CD14-positive monocyte (primary cell): Measurements from ENCODE around the gene PHF12. TPM values are rescaled to one million over a fixed set of nuclear protein-coding genes. Genes with fewer than 3 reads are reported as not detected.

ENCODE experiments used
- DNase-seq, 3 donors: peaks; one replicate each; pipeline ENCODE4 v3.0.0-alpha.2; 2011 to 2022
- H2AFZ ChIP-seq: 2 replicates; pipeline ENCODE4 v1.6.0; 2012; ENCODE audit warnings: mild to moderate bottlenecking, low read depth, low read length, inconsistent platforms; ENCODE audit not compliant: insufficient read depth, poor library complexity, severe bottlenecking
- H3K27ac ChIP-seq, 2 donors: 1 replicate in 1 of 2; 2 replicates in 1 of 2; pipeline ENCODE4 v1.5.1; 2012 to 2013; ENCODE audit warnings: low read length in 2 of 2, control low read depth in 1 of 2, inconsistent platforms in 1 of 2, low read depth in 1 of 2, mild to moderate bottlenecking in 1 of 2
- H3K27me3 ChIP-seq, 2 donors: one replicate each; pipeline versions ENCODE4 v1.6.0 to v1.6.1; 2011 to 2013; ENCODE audit warnings: low read length in 2 of 2; ENCODE audit not compliant: control insufficient read depth in 2 of 2, insufficient read depth in 2 of 2
- H3K36me3 ChIP-seq, 2 donors: replicated peaks in 1 of 2; 1 replicate in 1 of 2; 2 replicates in 1 of 2; pipeline versions ENCODE4 v1.5.1 to v1.6.1; 2012 to 2013; ENCODE audit warnings: low read length in 2 of 2, control low read depth in 1 of 2, inconsistent platforms in 1 of 2, mild to moderate bottlenecking in 1 of 2; ENCODE audit not compliant: insufficient read depth in 2 of 2, control insufficient read depth in 1 of 2
- H3K4me1 ChIP-seq, 2 donors: 1 replicate in 1 of 2; 2 replicates in 1 of 2; pipeline versions ENCODE4 v1.5.1 to v1.6.1; 2012 to 2013; ENCODE audit warnings: low read length in 2 of 2, control low read depth in 1 of 2, inconsistent platforms in 1 of 2, mild to moderate bottlenecking in 1 of 2, moderate library complexity in 1 of 2; ENCODE audit not compliant: insufficient read depth in 2 of 2, control insufficient read depth in 1 of 2
- H3K4me2 ChIP-seq: replicated peaks from 2 replicates; pipeline ENCODE3; 2012; ENCODE audit warnings: low read length, moderate library complexity, mild to moderate bottlenecking; ENCODE audit not compliant: poor library complexity, severe bottlenecking; ENCODE audit errors: extremely low read depth
- H3K4me3 ChIP-seq, 3 experiments: fragments of 200-600 bp in 1 of 3; sonication (generic) in 1 of 3; replicated peaks in 1 of 3; 1 replicate in 2 of 3; 2 replicates in 1 of 3; pipeline ENCODE4 v1.5.1; 2011 to 2013; ENCODE audit warnings: low read length in 3 of 3, mild to moderate bottlenecking in 3 of 3, control low read depth in 2 of 3, low read depth in 2 of 3, inconsistent platforms in 1 of 3, moderate library complexity in 1 of 3
- H3K79me2 ChIP-seq: 2 replicates; pipeline ENCODE4 v1.6.0; 2012; ENCODE audit warnings: mild to moderate bottlenecking, control low read depth, inconsistent platforms, low read length, moderate library complexity; ENCODE audit not compliant: insufficient read depth
- H3K9ac ChIP-seq: 2 replicates; pipeline ENCODE4 v1.6.0; 2017; ENCODE audit warnings: low read length, mild to moderate bottlenecking; ENCODE audit not compliant: insufficient read depth, poor library complexity, severe bottlenecking
- H3K9me3 ChIP-seq, 2 donors: replicated peaks in 1 of 2; 1 replicate in 1 of 2; 2 replicates in 1 of 2; pipeline versions ENCODE4 v1.5.1 to v1.6.1; 2012 to 2013; ENCODE audit warnings: low read length in 2 of 2, control low read depth in 1 of 2; ENCODE audit not compliant: control insufficient read depth in 1 of 2, insufficient read depth in 1 of 2
- H4K20me1 ChIP-seq: 2 replicates; pipeline ENCODE4 v1.6.0; 2012; ENCODE audit warnings: mild to moderate bottlenecking, low read length, control low read depth, moderate library complexity; ENCODE audit not compliant: insufficient read depth
- H3K27ac Mint-ChIP-seq, 7 donors: one replicate each; pipeline ENCODE4 v1.8.0; 2020; ENCODE audit warnings: mild to moderate bottlenecking in 7 of 7, mixed read lengths in 7 of 7, moderate library complexity in 6 of 7, inconsistent platforms in 2 of 7
- H3K27me3 Mint-ChIP-seq, 3 donors: one replicate each; pipeline ENCODE4 v1.8.0; 2021 to 2022; ENCODE audit warnings: low read depth in 3 of 3, mild to moderate bottlenecking in 3 of 3, mixed read lengths in 3 of 3, moderate library complexity in 3 of 3, inconsistent platforms in 1 of 3
- H3K36me3 Mint-ChIP-seq, 2 donors: one replicate each; pipeline ENCODE4 v1.8.0; 2020; ENCODE audit warnings: mixed read lengths in 2 of 2, inconsistent platforms in 1 of 2, mild to moderate bottlenecking in 1 of 2
- H3K4me1 Mint-ChIP-seq: one replicate; pipeline ENCODE4 v1.8.0; 2020; ENCODE audit warnings: mild to moderate bottlenecking, mixed read lengths
- H3K4me3 Mint-ChIP-seq, 2 donors: one replicate each; pipeline ENCODE4 v1.8.0; 2020; ENCODE audit warnings: mild to moderate bottlenecking in 2 of 2, mixed read lengths in 2 of 2, moderate library complexity in 1 of 2
- H3K9me3 Mint-ChIP-seq, 7 donors: one replicate each; pipeline ENCODE4 v1.8.0; 2020 to 2022; ENCODE audit warnings: mixed read lengths in 7 of 7, mild to moderate bottlenecking in 6 of 7, moderate library complexity in 6 of 7, inconsistent platforms in 2 of 7
- CTCF ChIP-seq: fragments of 200-600 bp; IDR thresholded peaks from one replicate; pipeline ENCODE4 v1.8.0; 2022; ENCODE audit warnings: antibody characterized with exemption, mild to moderate bottlenecking
- WGBS: methylation state at CpG from one replicate; pipeline ENCODE4 v1.1.5; 2013; ENCODE audit warnings: missing lambda C conversion rate; ENCODE audit not compliant: insufficient coverage; 5-methylcytosine and 5-hydroxymethylcytosine counted together
- intact Hi-C, 2 donors: fragments of 100-400 bp; cut with micrococcal nuclease; formaldehyde crosslinking; loops; one replicate each; pipeline versions ENCODE4 v1.15.0 to v1.15.1; 2023
- polyA plus RNA-seq, 3 donors: library from polyadenylated mRNA; depleted of rRNA in 1 of 3; unstranded in 2 of 3; stranded (reverse) in 1 of 3; fragments of 300-500 nt in 2 of 3; fragments of >200 nt in 1 of 3; fragmentation: Illumina TruSeq in 2 of 3; gene quantifications; 1 replicate in 2 of 3; 2 replicates in 1 of 3; pipeline ENCODE4 v1.2.3, GENCODE V29; 2012 to 2021

PHF12 gene
- polyA plus RNA-seq, 3 donors, result 1.4 to 62.5 (median 2.5) TPM

DNA sequence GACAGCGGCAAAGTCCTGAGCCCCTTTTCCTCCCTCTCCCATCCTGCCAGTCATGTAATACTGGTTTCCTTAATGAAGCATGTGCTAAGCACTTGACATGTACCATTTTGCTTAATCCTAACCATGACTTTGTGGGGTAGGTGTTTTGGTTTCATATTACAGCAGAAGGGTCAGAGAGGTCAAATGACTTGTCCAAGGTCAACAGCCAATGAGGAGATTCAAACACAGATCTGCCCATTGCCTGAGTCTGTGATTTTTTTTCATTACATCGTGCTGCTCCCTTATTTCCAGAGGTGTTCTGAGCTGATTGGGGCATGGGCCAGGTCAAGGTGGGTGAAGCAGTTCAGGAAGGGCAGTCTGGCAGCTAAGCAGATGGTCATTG lies 17.6 kb upstream of the PHF12 start:
- Histone ChIP-seq H3K79me2 (no peaks in the 10 kb centered on the region), H3K9ac (no peak overlapping the region), H3K36me3 (no peaks in the 10 kb centered on the region), H3K27me3 (no peaks in the 10 kb centered on the region), H4K20me1 (no peaks in the 10 kb centered on the region), H3K4me2 (no peak overlapping the region), H3K4me1 (peaks cover 19 to 26% of the 10 kb centered on the region in 2 donors), H2AFZ (no peak overlapping the region), H3K27ac (no peak overlapping the region), H3K4me3 (no peak overlapping the region), H3K9me3 (no peaks in the 10 kb centered on the region)
- no peak for DNase-seq
- Mint-ChIP-seq H3K27ac (peak overlapping the region in 2 of 7 donors; percentile 59 to 97), H3K9me3 (peaks cover 0 to 1% (median 0%) of the 10 kb centered on the region in 7 donors), H3K4me1 (peaks cover 39% of the 10 kb centered on the region), H3K27me3 (peaks cover 3 to 10% (median 7%) of the 10 kb centered on the region in 3 donors), H3K4me3 (no peak overlapping the region), H3K36me3 (peaks cover 0 to 1% of the 10 kb centered on the region in 2 donors)
- 57% methylated on average over 1 of the region's 2 CpGs for WGBS
- no peak for TF ChIP-seq CTCF
- intact Hi-C loops, result loop anchor here (5.0 kb wide), 2 partner anchors 38 to 43 kb away; partner anchors contain the start of gene SEZ6 (in 1 of the 2)

- H3K4me1 ChIP-seq, result peaks cover 19 to 26% of the 10 kb centered on the region in 2 donors
- no peaks in the 10 kb centered on the region for H4K20me1 ChIP-seq
- no peaks in the 10 kb centered on the region for H3K79me2 ChIP-seq
- peak overlapping the region; percentile 58 to 99 (median 96) for H3K27ac Mint-ChIP-seq
- intact Hi-C loops, result loop anchor here (5.0 kb wide), 2 partner anchors 39 to 44 kb away; partner anchors contain the start of gene SEZ6 (in 1 of the 2)
- WGBS, result 95% methylated on average over 3 of the region's 10 CpGs
- H3K9ac ChIP-seq, result no peak overlapping the region
- peaks cover 0 to 1% (median 0%) of the 10 kb centered on the region in 7 donors for H3K9me3 Mint-ChIP-seq
- no peaks in the 10 kb centered on the region for H3K36me3 ChIP-seq
- no peak overlapping the region for H2AFZ ChIP-seq
- peaks cover 3 to 14% (median 11%) of the 10 kb centered on the region in 3 donors for H3K27me3 Mint-ChIP-seq
- peaks cover 0 to 1% of the 10 kb centered on the region in 2 donors for H3K36me3 Mint-ChIP-seq
- DNase-seq, result no peak
- no peak for TF ChIP-seq CTCF
- H3K4me3 ChIP-seq, result no peak overlapping the region
- peaks cover 38% of the 10 kb centered on the region for H3K4me1 Mint-ChIP-seq
- H3K27ac ChIP-seq, result peak overlapping the region; percentile 81 to 84
- no peak overlapping the region for H3K4me2 ChIP-seq
- H3K4me3 Mint-ChIP-seq, result no peak overlapping the region
- H3K9me3 ChIP-seq, result no peaks in the 10 kb centered on the region
- no peaks in the 10 kb centered on the region for H3K27me3 ChIP-seq
Observed at GRCh38 chr17:28968231-28968913, 17.1 kb upstream of the PHF12 start.
